Mucosa of rectum (tissue), 2 donors: Measurements from ENCODE around the gene SERINC2.

Experiments used
- H3K27ac ChIP-seq, 2 donors: one replicate each; pipeline ENCODE4 v1.7.0; 2013; ENCODE audit warnings: inconsistent platforms in 2 of 2, low read depth in 2 of 2, low read length in 2 of 2
- H3K27me3 ChIP-seq, 2 donors: one replicate each; pipeline ENCODE4 v1.7.0; 2013; ENCODE audit warnings: low read length in 2 of 2; ENCODE audit not compliant: control insufficient read depth in 2 of 2, insufficient read depth in 2 of 2
- H3K36me3 ChIP-seq, 2 donors: one replicate each; pipeline ENCODE4 v1.7.0; 2013; ENCODE audit warnings: low read length in 2 of 2; ENCODE audit not compliant: control insufficient read depth in 2 of 2, insufficient read depth in 2 of 2
- H3K4me1 ChIP-seq, 2 donors: one replicate each; pipeline ENCODE4 v1.7.0; 2013; ENCODE audit warnings: low read length in 2 of 2, mild to moderate bottlenecking in 1 of 2; ENCODE audit not compliant: control insufficient read depth in 2 of 2, insufficient read depth in 2 of 2
- H3K4me3 ChIP-seq, 2 donors: one replicate each; pipeline ENCODE4 v1.7.0; 2013; ENCODE audit warnings: low read length in 2 of 2
- H3K9ac ChIP-seq, 2 donors: one replicate each; pipeline ENCODE4 v1.7.0; 2013; ENCODE audit warnings: low read length in 2 of 2, low read depth in 1 of 2, mild to moderate bottlenecking in 1 of 2
- H3K9me3 ChIP-seq, 2 donors: one replicate each; pipeline ENCODE4 v1.7.0; 2013; ENCODE audit warnings: low read length in 2 of 2; ENCODE audit not compliant: control insufficient read depth in 2 of 2
- donor health status: healthy.
- donor health status: Normal muscosa, but diverticular disease.

SERINC2 gene

DNA sequence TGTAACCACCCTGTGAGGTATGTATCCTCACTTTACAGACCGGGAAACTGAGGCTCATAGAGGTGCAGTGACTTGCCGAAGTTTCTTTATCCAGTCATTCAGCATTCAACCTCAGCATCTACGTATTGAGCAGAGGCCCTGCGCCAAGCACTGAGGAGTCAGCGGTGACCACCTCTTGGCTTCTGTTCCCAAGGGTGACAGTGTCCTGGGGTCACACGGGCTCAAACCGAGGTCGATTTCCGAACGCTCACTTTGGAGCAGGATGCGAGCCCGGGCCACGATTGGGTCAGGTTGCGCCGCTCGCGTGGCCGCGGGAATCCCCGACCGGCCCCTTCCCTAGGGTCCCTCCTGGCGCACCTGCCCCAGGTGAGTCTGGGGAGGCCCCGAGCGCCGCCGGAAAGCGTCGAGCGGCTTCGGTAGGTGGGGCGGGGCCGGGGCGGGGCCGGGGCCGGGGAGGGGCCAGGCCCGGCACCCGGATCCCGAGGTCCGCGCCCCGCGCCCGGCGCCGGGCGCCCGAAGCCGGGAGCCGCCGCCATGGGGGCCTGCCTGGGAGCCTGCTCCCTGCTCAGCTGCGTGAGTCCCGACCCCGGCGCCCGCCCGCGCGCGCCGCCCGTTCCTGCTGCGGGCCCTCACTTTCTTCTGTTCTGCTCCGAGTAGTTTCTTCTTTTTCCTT, at the start of gene SERINC2:
SERINC2 (plus strand) TSS at position 482 of the 673 bp plus-strand sequence; CDS start at position 535, 53 bp downstream.
- Histone ChIP-seq H3K4me1 (peaks cover 6 to 16% of the 10 kb centered on the region in 2 donors), H3K4me3 (peak within 1 kb of the TSS; percentile 77 to 91), H3K9me3 (no peaks in the 10 kb centered on the region), H3K9ac (peak within 1 kb of the TSS; percentile 85 to 97), H3K27ac (peak within 1 kb of the TSS; percentile 93 to 96), H3K36me3 (peaks cover 3% of the 10 kb centered on the region in 2 donors), H3K27me3 (peaks cover 0 to 16% of the 10 kb centered on the region in 2 donors)

DNA sequence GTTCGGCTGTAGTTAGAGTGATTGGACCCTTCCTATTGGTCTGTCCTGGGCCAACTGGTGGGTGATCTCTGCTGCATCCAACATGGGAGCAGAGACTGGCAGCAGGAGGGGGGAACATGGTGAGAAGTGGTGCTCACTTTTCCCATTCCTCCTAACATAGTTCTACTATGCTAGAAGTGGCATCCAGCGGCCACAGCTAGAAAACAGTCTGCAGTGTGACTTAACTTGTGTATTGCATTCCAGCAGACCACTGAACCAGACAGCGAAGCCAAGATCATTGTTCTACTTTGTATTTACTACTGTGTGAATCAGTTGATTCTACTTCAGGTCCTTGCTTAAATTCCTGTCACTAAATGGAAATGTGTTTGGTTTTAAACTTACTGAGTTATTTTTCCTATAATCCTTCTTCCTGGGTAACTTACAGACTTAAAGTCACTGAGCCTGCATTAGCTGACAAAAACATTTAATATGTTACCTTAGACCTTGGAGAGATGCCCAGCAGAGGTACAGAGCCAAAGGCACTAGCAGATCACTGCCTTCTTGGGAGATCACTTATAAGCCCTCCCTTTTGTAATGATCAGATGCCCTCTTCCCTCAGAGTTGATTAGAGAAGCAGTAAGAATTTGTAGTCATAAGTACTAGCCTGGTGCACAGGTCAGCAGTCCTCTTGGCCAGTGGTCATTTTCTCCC, 48.3 kb upstream of the SERINC2 start:
- H3K9me3 ChIP-seq: no peaks in the 10 kb centered on the region
- H3K36me3 ChIP-seq: peaks cover 24 to 32% of the 10 kb centered on the region in 2 donors
- H3K27me3 ChIP-seq: no peaks in the 10 kb centered on the region
- H3K9ac ChIP-seq: no peak overlapping the region
- H3K4me3 ChIP-seq: no peak overlapping the region
- H3K4me1 ChIP-seq: no peaks in the 10 kb centered on the region
- no peak overlapping the region for H3K27ac ChIP-seq

DNA sequence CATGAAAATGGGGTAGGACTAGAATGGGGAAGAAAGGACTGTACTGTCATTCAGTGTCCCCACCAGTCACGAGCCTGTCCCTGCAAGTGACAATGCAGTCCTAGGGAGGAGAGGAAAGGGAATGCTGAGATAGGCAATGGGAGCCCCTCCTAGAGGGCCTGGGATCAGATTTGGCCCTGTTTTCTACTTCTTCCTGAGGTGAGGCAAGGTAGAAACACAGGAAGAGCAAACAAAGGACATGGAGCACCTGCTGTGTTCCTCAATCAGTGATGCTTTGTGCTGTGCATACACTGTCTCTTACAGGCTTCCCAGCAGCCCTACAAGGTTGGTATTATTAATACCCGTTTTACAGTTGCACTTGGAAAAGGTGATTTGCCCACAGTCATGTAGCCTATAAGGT, 46.2 kb upstream of the SERINC2 start:
- Histone ChIP-seq H3K27me3 (no peaks in the 10 kb centered on the region), H3K27ac (no peak overlapping the region), H3K4me1 (peaks cover 5 to 15% of the 10 kb centered on the region in 2 donors), H3K9ac (no peak overlapping the region), H3K4me3 (no peak overlapping the region), H3K9me3 (no peaks in the 10 kb centered on the region), H3K36me3 (peaks cover 19 to 26% of the 10 kb centered on the region in 2 donors)

DNA sequence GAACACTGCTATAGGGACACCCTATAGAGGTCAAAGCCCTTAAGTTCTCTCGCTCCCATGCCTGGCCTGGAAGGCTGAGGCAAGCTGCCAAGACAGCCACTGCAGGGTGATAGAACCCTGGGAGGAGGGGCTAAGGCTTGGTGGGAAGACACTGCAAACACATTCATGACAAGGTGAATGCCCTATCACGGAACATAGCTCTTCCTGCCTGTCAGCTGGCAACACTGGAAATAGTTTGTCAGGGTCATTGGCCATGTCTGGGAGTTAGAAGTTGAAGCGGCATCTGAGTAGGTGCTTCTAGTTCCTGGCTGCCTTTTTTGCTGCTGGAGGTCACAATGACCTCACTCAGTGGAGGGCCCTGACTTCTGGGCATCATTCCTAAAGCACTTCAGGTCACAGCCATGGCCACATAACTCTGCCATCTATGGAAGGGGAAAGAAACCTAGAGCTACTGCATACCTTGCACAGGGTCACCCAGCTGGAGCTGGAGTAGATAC, 44.4 kb upstream of the SERINC2 start:
- Histone ChIP-seq H3K36me3 (peaks cover 15 to 24% of the 10 kb centered on the region in 2 donors), H3K9ac (no peak overlapping the region), H3K4me1 (peaks cover 21 to 33% of the 10 kb centered on the region in 2 donors), H3K27ac (no peak overlapping the region), H3K9me3 (no peaks in the 10 kb centered on the region), H3K4me3 (no peak overlapping the region), H3K27me3 (no peaks in the 10 kb centered on the region)

DNA sequence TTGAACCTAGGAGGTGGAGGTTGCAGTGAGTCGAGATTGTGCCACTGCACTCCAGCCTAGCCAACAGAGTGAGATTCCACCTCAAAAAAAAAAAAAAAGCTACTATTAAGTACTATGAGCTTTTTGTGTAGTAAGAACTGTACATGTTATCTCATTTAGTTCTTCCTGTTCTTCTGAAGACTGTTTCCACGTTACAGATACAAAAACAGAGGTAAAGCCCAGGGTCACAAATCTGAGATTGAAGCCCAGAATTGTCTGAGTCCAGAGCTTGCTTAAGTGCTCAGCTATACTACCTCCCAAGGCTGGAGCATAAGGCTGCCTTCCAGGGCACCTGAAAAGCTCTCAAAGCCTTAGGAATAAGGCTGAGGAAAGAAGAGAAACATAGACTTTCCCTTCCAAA, 43.0 kb upstream of the SERINC2 start:
- no peaks in the 10 kb centered on the region for H3K9me3 ChIP-seq
- H3K27me3 ChIP-seq: no peaks in the 10 kb centered on the region
- H3K4me1 ChIP-seq: peaks cover 30 to 33% of the 10 kb centered on the region in 2 donors
- no peak overlapping the region for H3K4me3 ChIP-seq
- peaks cover 10% of the 10 kb centered on the region in 2 donors for H3K36me3 ChIP-seq
- H3K27ac ChIP-seq: no peak overlapping the region
- H3K9ac ChIP-seq: no peak overlapping the region

DNA sequence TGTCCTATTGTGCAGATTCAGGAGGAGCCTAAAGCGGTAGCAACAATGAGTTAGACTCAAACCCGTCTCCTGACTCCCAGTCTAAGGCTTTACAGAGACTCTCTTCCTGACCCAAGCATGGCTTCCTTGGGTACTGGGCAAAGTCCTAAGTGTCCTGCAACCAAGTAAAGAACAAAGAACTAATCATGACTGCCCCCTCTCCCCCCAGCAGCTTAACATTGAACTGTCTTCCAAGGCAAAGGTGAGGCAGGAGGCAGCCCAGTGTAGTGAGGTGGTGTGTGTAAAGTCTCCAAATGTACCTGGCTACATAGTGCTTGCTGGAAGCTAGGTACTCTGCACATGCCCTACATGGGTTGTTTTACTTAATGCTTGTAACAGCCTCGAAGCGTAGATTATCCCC, 42.4 kb upstream of the SERINC2 start:
- no peak overlapping the region for H3K9ac ChIP-seq
- no peak overlapping the region for H3K4me3 ChIP-seq
- H3K4me1 ChIP-seq: peaks cover 30 to 33% of the 10 kb centered on the region in 2 donors
- no peaks in the 10 kb centered on the region for H3K9me3 ChIP-seq
- no peaks in the 10 kb centered on the region for H3K27me3 ChIP-seq
- H3K27ac ChIP-seq: no peak overlapping the region
- H3K36me3 ChIP-seq: peaks cover 6 to 9% of the 10 kb centered on the region in 2 donors

DNA sequence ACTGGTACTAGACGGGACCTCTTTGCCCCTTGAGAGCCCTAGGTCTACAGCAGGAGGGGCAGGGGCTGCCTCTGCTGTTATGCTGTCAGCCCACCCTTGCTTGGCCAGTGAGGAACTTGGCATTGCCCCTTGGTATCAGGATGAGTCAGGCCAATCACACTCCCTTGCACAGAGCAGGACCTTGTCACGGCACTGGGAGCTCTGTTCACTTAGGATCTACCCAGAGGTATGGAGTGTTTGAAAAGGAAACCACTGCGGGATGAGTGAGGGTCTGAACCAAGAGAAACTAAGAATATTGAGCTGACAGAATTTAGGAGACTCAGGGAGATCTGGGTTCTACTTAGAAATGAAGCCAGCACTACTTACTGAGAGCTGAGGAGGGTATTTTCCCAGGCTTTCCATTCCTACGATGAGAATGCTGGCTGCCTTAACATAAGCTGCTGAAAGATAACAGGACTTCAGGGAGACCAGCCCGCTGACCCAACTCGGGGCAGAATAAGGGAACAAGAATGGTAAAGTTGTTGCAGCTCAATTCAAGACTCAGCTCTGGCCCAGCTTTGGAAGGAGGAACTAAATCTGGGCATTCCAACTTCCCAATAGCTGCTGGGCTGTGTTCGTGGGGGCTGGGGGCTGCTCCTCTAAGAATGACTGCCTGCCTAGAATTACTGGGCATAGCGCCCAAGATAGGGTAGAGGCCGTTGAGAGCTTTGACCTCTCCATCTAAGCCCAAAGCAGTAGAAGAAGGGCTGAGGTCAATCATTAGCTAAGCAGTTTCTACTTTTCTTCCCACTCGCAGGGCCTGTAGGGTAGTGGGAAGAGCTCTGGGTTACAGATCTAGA, 41.7 kb upstream of the SERINC2 start:
- H3K9me3 ChIP-seq: no peaks in the 10 kb centered on the region
- H3K4me3 ChIP-seq: no peak overlapping the region
- H3K27me3 ChIP-seq: no peaks in the 10 kb centered on the region
- peaks cover 30 to 33% of the 10 kb centered on the region in 2 donors for H3K4me1 ChIP-seq
- peaks cover 3 to 7% of the 10 kb centered on the region in 2 donors for H3K36me3 ChIP-seq
- H3K9ac ChIP-seq: no peak overlapping the region
- peak overlapping the region; percentile 26 to 78 for H3K27ac ChIP-seq

DNA sequence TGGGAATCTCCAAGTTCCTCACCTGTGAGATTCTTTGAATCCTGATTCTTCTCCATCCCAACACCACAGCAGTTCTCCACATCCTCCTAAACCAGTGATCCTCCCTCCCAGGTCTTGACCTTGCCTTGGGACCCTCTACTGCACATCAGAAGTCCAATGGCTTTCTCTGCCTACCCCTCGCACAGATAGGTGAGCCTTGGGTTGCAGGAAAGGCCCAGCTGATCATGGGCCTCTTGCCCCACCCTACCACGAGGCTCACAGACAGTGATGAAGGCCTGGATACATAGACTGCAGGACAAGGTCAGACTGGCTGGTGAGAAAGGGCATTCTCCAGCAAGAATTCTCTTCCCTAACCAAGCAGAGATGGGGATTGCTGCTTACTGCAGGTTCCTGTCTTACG, 41.0 kb upstream of the SERINC2 start:
- Histone ChIP-seq H3K36me3 (peaks cover 0 to 6% of the 10 kb centered on the region in 2 donors), H3K4me1 (peaks cover 30 to 36% of the 10 kb centered on the region in 2 donors), H3K9me3 (no peaks in the 10 kb centered on the region), H3K9ac (peak overlapping the region; percentile 0 to 38), H3K27ac (peak overlapping the region; percentile 16 to 78), H3K27me3 (no peaks in the 10 kb centered on the region), H3K4me3 (peak overlapping the region in 1 of 2 donors; percentile 23)

DNA sequence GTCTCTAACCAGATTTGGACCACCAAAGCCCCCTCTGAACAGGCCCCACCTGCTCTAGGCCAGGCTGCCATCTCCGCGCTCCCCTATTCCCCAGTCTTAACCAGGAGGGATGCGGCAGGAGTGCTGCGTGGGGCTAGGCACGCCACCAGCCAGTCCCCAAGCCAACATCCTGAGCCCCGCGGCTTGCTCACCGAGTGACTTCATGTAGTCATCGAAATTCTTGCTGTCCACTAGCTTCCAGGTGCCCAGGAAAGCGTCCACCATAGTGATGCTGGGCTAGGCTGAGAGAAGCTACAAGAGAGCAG, 40.3 kb upstream of the SERINC2 start:
- H3K36me3 ChIP-seq: no peaks in the 10 kb centered on the region
- H3K4me3 ChIP-seq: peak overlapping the region; percentile 56 to 60
- H3K9ac ChIP-seq: peak overlapping the region; percentile 57 to 71
- H3K4me1 ChIP-seq: peaks cover 30 to 36% of the 10 kb centered on the region in 2 donors
- H3K9me3 ChIP-seq: no peaks in the 10 kb centered on the region
- peak overlapping the region; percentile 78 to 80 for H3K27ac ChIP-seq
- no peaks in the 10 kb centered on the region for H3K27me3 ChIP-seq
